GM21526 (cell line): Measurements from ENCODE around the gene SFTPB.
"Not testable (repeated sequence)": the region's sequence is repeated elsewhere in the genome, so short reads cannot be mapped to it uniquely, and the experiment has no call there.

Source experiments
- ATAC-seq: cut with Tn5 transposase; IDR thresholded peaks from one replicate; pipeline ENCODE4 v1.9.1; 2021; ENCODE audit warnings: moderate library complexity; ENCODE audit not compliant: unreplicated experiment, low FRiP score

The SFTPB gene

DNA sequence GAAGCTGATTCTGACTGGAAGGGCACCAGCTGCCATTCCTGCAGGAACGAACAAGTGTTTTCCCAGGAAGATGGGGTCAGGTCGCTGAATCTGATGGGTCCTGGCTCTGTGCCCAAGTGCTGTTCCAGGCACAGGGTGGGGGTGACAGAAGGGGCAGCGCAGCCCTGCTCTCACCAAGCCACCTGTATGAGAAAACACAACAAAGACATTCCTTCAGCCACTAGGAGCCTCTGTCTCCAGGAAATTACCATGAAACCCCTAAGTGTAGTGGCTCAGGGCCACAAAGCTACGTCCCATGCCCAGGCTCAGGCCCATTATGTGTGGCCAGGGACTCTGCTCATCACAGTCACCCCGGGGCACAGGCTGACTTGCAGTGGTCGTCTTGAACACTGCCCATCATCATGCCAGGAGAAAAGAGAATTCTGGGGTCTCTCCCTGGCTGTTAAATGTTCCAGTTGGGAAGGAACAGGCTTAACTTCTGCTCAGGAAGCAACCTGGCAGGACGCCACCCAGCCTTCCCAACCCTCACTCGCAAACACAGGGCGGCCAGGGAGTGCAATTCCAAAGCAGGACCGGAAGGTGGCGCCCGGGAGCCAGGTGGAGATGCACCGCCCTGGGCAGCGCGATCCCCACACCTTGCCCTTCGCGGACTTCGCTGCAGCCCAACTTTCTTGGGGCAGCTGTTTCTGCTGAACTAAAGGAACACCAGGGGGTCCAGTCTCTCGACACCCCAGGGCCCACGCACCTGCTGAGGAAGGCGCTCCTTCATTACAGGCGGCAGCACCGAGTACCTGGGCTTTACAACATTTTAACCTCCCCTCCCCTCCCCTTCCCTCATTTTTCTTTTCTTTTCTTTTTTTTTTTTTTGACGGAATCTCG, 11.0 kb upstream of the SFTPB start:
- ATAC-seq = peak; percentile 77

DNA sequence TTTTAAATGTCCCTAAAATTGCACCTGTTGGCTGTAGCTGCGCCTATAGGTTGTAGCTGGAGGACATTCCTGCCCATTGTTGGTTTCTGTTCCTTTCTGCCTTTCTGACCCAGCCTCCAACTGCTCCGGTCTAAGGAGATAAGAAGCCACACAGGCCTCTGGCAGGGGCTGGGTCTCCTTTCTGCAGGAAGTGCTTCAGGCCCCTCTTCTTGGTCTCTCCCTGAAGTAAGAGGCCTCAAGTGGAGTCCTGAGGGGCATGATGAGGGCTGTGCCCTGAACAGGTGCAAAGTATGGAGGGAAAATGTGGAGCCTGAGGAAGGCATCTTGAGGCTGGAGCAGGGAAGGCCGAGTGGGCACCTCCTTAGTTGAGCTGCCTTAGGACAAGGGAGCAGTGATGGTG, 10.4 kb upstream of the SFTPB start:
- no peak for ATAC-seq

DNA sequence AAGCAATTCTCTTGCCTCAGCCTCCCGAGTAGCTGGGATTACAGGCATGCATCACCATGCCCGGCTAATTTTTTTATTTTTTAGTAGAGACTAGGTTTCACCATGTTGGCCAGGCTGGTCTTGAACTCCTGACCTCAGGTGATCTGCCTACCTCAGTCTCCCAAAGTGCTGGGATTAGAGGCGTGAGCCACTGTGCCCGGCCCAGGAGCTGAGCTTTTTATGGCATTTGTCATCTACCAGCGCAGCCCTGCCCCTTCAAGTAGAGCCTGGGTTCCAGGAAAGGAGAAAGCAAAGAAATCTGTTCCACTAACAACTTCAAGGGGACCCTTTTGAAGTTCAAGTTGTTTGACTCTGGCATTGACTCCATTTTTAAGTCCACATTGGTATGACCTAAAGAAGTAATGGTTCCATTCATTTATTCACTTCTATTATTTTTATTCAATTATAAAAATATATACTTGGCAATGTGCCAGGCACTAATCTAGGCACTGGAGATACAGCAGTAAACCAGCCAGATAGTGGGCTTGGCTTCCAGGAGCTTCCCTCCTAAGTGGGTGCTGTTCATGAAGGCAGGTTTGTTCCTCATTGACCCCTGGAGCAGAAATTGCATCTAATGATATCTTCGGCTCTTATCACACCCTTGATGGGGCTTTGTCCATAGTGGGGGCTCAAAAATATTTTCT, 8.0 kb upstream of the SFTPB start:
- no peak for ATAC-seq

DNA sequence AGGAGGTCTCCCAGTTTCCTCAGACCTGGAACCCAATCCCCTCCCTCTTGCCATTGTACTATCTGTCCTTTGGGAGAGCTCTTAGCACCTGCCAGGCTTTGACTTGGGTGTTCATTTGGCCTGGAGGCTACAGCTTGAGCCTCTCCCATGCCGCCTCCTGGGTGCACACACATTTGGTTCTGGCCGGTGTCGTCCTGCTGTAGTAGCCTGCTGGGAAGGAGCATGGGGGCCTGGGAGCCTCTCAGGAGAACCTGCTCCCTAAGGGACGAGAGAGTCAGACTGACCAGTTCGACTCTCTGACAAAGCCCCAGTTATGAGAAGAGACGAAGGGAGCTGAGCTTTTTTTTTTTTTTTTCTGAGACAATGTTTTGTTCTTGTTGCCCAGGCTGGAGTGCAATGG, 7.4 kb upstream of the SFTPB start:
- no peak for ATAC-seq

DNA sequence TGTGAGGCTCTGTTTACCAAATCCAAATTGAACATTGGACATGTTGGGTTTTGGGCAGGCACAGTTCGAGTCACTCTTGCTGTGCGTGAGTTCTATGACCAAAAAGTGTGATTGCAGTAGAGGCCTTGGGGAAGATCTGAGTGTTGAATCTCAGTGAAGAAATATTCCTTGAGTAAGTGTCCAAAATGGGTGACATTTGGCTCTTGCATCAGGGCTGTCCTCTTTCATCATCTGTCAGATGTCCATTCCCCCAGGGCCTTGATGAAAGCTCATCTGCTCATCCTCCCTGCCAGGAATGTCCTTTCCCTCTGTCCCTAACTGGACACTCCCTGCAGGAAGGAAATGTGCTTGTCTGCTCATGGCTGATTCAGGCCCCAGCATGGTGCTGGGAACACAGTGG, 6.4 kb upstream of the SFTPB start:
- ATAC-seq = no peak

DNA sequence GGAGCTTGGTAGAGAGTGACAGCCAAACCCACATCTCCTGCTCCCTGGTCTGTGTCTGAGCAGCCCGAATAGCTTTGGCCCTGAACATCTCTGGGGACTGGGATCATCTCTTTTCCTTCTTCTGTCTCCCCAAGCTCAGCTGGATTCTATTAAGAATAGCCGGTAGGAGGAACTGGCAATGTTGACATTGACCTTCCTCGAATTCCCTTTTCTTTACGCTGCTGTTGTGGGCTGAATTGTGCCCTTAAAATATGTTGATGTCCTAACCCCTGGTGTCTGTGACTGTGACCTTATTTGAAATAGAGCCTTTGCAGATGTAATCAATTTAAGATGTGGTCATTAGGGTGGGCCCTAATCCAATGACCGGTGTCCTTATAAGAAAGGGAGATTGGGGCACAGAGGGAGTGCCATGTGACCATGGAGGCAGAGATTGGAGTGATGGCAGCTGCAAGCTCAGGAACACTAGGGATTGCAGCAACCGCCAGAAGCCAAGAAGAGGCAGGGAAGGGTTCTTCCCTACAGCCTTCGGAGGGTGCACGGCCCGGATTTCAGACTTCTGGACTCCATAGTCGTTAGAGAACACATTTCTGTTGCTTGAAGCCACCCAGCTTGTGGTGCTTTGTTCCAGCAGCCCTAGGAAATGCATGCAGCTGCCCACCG, 5.8 kb upstream of the SFTPB start:
- ATAC-seq = no peak

DNA sequence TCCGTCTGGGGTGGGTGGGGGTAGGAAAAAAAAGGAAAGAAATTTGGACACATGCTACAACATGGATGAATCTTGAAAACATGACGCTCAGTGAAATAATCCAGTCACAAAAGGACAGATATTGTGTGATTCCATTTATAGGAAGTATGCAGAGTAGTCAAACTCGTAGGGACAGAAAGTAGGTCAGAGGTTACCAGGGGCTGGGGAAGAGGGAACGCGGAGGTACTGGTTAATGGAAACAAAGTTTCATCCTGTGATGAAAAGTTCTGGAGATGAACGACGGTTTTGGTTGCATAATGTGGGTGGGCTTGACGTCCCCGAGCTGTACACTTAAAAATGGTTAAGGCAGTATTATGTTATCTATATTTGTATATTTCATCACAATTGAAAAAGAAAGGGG, 4.5 kb upstream of the SFTPB start:
- ATAC-seq = no peak

DNA sequence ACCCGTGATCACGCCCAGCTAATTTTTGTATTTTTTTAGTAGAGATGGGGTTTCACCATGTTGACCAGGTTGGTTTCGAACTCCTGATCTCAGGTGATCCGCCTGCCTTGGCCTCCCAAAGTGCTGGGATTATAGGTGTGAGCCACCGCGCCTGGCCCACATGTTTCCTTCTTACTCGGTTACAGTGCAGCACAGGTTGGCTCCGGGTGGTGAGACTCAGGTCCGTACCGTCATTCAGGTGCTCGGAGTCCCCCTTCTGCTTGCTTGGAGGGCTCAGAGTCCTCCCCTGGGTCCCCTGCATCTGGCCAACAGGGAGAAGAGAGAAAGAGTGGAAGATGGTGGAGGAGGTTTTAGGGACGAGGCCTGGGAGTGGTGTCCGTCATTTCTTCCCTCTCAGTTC, 2.4 kb upstream of the SFTPB start:
- not testable (repeated sequence) for ATAC-seq

DNA sequence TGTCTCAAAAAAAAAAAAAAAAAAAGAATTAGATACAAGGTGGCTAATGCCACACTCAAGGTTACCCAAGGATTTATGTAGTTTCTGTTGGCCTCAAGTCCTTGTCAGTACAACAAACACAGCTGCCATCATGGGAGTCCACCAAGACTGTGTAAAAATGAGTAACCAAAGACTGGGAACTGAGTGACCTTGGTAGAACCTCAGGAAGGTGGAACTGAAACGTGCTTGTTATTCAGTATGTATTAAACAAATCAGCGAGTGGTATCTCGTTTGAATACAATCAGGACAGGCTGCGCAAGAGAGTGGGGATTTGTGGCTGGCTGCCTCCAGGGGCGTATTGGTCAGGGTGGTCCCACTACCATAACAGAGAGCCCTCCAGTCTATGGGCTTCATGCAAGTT, 1.6 kb upstream of the SFTPB start:
- ATAC-seq = no peak

DNA sequence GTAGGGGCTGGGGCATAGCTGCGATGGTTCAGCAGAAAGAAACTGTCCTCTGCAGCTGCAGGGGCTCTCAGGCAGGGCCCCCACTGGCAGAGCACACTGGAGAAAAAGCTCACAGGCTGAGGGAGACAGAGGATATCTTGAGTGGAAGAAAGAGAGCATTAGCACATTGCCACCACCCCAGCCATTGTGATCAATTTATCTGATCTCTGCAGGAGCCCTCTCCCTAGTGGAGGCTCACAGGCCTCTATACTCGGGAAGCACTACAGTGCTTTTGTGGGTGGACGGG, 801 bp upstream of the SFTPB start:
- ATAC-seq = no peak

DNA sequence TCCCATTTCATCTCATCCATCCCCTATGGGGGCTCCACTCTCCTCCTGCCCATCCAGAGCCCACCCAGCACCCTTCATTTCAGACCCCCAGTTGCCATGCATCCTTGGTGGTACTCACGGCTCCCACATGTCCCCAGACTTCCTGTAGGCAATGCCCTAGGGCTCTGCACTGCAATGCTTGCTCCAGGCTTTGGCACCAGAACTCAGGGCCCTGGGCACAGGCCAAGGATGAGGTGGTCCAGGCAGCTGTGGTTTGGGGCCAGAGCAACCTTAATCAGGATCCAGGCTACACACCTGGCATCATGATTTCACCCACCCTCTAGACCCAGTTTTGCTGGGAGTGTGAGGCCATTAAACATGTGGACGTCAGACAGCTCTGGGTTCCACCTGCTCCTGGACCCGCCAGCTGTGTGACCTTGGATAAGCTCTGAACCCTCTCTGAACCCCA, 414 bp downstream of the SFTPB start:
- no peak for ATAC-seq

DNA sequence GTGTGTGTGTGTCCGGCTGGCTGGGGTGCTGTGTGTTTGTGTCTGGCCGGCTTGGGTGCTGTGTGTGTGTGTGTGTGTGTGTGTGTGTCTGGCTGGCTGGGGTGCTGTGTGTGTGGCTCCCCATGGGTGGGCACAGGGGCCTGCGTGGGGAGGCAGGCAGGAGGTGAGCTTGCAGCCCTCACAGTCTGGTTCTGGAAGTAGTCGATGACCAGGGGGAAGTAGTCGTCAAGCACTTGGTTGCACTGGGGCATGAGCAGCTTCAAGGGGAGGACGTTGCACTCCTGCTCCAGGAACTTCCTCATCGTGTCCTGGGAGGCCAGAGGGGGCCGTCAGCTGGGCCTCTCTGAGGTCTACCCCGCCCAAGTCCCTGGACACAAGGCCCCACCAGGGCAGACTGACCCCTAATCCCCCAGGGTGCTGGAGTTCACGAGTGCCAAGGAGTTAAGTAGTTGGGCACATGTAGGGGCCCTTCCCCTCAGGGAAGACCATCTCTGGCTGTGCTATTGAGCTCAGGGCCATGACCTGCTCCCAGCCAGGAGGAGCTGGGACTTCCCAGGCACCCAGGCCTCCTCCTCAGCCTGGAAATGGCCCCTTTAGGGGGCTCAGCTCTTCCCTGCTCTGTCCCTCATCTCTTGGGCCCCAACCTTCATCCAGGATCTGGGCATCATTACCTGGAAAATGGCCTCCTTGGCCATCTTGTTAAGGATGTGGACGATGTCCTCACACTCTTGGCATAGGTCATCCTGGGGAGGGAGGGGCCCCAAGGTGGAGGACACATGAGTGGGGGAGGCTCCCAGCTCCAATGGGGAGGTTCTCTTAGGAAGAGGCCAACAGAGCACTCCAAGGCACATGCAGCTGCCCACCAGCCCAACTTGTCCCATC, 1.3 kb downstream of the SFTPB start:
- ATAC-seq = no peak

DNA sequence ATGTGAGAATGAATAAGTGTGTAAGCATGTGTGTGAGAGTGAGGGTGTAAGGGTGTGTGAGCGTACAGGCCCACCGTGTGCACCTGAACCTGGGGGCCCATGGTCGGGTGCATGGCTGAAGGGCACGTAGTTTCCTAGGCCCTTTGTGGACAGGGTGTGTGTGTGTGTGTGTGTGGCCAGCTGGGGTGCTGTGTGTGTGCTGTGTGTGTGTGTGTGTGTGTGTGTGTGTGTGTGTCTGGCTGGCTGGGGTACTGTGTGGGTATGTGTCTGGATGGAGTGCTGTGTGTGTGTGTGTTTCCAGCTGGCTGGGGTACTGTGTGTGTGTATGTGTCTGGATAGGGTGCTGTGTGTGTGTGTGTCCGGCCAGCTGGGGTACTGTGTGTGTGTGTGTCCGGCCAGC, 2.0 kb downstream of the SFTPB start:
- no peak for ATAC-seq

DNA sequence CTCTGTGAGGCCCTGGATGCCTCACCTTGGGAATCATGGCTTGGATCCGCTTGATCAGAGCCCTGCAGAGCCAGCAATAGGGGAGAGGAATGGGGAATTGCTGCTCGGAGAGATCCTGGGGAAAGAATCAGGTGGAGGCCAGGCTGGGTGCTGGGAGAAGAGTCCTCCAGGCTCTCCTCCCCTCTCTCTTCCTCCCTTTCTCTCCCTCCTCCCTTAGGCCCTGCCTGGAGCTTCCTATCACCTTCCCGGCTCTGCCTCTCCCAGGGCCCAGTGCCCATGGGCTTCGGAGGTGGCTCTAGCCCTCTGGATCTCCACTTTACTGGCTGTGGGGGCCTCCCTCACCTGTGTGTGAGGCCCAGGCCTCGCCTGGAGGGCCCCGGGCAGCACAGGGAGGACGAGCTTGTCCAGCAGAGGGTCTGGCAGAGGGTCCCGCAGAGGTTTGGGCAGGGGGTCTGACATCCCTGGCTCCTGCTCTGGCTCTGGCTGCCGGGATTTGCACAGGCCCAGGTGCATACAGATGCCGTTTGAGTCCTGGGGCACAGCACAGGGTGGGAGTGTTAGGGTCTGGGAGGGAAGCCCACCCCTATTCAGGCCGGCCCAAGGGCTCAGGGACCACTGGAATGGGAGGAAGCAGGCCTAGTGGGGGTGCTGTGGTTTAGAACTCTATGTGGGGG, 2.6 kb downstream of the SFTPB start:
- ATAC-seq = no peak

DNA sequence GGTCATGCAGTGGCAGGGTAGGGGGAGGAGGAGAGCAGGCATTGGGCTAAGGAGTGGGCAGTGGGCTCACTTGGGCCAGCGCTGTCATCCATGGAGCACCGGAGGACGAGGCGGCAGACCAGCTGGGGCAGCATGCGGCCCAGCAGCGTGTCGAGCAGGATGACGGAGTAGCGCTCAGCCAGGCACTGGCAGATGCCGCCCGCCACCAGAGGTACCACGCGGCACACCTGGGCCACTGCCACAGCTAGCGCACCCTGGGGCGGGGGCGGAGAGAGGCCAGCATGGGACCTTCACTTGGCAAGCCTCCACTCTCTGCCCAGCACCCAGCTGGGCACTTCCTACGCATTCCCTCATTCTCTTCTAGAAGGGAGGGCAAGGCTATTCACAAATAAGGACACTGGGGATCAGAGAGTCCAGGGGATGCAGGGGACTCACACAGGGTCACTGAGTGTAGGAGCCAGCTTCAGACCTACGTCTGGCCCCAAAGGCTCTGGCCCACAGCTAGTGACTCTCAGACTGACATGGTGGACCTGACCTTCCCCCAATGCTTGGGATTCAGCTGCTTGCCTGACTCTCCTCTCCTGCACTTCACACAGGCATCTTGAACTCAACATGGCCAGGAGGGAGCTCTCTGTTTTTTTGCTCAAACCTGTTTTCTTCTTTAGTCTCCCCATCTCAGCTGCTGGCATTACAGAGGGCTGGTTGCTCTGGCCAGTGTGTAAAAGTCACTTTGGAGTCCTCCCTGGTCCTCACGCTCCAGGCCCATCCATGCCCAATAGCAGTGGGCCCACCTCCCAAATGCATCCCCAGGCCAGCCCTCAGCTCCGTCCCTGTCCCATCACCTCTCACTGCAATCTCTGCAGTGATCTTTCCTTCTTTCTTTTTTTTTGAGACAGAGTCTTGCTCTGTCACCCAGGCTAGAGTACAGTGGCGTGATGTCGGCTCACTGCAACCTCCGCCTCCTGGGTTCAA, 4.1 kb downstream of the SFTPB start:
- ATAC-seq = no peak

DNA sequence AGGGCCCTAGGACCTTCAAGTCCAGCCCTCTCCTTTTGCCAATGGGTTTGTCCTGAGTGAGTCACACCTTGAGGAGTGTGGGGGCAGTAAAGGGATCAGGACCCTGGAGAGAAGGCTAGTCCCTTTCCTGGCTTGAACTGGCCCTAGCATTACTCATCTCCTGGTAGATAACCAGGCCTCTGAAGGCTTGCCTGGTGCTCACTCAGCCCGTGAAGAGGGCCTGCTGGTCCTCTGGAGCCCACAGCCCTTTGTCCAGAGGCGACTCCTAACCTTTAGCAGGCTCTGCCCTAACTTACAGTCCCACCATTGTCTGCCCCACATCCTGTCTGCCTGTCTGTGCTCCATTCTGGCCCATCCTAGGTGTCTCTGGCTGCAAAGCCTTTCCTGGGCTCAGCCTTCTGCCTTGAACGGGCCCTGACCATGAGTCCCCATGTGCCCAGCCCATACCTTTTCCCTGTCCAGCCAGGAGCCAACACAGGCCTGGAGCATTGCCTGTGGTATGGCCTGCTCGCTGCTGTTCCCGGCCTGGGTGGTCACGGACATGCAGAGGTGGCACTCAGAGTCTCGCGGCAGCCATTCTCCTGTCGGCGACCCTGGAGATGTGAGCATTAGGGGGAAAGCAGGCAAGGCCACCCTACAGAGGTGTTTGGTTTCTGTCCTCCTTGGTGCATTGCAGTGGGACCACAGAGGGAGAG, 5.0 kb downstream of the SFTPB start:
- no peak for ATAC-seq

DNA sequence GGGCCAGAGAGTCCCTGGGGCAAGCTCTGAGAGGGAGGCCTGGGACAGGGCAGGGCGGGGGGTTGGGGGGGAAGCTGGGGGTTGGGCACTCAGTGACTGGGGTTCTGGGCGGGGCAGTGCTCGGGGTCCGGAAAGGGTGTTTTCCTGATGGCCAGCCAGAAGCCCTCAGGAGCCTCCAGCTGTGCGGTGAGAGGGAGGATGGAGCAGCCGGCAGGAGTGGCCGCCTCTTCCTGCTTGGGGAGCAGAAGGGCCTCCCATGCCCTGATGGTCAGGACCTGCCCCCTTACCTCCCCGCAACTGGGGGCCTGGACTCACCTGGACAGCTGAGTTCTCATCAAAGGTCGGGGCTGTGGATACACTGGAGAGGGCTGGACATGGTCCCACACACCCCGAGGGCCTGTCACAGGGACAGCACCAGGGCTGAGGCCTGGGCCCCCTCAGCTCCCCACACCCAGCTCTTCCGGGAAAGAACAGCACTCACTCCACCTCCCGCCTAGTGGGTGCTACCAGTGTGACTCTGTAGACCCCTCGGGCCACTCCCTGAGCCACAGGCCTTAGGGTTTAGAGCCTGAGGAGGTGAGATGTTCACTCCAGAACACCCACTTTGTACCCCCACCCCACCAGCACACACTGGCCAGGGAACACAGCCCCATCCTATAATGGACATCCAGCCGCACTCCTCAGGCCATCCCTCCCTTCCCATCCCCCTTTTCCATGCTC, 6.7 kb downstream of the SFTPB start:
- no peak for ATAC-seq

DNA sequence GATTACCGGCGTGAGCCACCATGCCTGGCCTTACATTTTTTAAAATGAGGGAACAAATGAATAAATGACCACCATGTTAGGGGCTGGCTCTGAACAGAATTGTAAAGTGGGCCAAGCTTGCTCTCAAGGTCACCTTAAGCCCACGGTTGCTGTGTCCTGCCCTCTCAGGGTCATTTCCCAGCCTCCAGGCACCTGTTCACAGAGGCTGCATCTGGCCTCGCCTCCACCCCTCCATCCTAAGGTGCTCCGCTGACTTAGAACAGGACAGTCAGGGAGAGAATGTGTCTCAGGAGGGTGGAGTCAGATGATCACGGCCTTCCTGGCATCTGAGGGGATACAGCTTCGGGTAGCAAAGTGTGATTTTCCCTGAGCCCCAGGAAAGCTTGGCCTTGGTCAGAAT, 7.3 kb downstream of the SFTPB start:
- ATAC-seq = no peak
